COLO668 (cell line): ENCODE results near the gene CENPP.

Source experiments
- DNase-seq: peaks from one replicate; lab custom pipeline; 2025; ENCODE audit not compliant: unreplicated experiment; lab: John Stamatoyannopoulos, UW

Gene CENPP

DNA sequence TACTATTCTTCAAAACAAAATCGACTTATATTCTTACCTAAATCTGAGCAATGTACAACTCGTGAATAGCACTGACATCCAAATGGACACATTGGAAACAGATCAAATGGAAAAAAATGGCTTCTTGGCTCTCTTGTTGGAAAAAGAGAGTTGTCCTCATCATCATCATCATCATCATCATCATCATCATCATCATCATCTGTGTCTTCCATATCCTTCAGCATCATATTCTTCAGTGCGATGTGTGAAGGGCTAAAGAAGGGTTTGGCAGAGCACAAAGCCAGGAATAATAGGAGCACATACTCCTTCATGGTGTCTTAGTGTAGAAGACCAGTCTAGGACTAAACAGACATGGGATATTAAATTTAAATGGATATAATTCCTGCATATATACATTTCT lies 148.8 kb downstream of the CENPP start:
- no peak for DNase-seq

- no peak for DNase-seq
Measured at GRCh38 chr9:92476962-92477361, 151.2 kb downstream of the CENPP start.

GRCh38 chr9:92478783-92479182 lies 153.0 kb downstream of the CENPP start:
- no peak for DNase-seq

DNA sequence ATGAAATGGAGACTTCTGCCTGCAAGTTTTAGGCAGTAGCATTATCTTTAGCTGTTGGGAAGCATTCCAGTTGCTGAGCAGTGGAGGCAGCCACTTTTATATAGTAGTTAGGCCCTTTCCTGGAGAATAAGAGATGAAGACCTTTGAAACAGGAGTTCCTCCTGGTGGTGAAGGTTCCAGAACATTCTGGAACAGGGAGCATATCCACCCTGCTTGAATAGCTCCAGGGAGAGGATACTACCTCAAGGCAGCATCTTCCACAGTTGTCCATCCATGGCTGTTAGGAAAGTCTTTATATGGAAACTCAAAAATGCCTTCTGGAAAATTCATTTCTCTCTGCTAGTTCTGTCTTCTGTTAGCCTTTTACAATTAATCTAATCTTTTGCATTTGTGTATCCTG lies 153.6 kb downstream of the CENPP start:
- no peak for DNase-seq

DNA sequence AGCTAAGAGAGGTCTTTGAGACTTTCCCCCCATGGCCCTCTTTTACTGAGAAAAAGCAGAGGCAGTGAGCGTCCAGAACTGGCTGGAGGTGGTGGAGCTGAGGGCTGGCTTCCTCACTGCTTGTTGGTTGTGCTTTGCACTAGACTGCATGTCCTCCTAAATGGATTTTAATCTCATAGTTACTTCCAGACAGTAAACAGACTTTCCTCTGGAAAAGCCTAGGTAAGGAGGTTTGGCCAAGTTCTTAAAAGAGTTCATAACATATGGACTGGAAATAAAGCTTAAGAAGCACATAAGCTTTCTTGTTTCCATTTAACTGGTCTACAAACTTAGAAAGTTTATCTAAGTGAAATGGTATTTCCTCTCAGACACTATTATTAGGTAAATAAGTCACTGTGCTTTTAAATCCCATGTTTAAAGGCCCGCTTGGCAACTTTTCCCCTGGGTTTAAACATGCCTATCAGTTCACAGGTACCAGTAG lies 154.6 kb downstream of the CENPP start:
- no peak for DNase-seq

DNA sequence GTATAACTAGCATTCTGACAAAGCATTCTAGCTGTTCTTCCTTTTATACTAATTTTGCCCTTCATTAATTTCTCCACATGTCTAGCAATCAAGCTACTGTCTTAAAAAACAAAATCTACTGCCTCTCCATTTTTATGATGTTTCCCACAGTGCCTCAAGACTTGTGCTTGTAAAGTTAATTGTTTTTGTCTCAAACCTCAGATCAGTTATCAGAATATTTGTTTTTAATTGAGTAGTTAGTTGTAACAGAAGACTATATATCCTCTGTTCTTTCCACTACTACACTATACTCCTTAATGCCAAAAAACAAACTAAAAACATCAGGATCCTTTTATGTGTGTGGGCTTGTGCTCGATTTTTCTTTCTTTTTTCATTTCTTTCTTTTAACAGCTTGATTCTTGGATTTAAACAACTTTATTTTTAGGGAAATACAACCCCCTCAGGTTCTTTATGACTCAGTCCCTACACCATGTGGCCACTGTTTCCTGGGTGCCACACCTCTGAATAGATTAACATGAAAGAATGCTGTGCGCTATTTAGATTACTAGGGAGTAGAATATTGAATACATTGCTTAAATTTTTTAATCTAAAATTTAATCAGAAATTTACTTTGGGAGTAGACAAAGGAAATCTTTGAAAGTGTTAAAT lies 155.4 kb downstream of the CENPP start:
- no peak for DNase-seq

- DNase-seq = no peak
Measured at GRCh38 chr9:92482329-92482728, 156.6 kb downstream of the CENPP start, which contains the start of gene ASPN. Gene ASPN, minus strand, starts transcription at chr9:92482506.

- no peak for DNase-seq
Measured at GRCh38 chr9:92482805-92483204, 157.1 kb downstream of the CENPP start.

DNA sequence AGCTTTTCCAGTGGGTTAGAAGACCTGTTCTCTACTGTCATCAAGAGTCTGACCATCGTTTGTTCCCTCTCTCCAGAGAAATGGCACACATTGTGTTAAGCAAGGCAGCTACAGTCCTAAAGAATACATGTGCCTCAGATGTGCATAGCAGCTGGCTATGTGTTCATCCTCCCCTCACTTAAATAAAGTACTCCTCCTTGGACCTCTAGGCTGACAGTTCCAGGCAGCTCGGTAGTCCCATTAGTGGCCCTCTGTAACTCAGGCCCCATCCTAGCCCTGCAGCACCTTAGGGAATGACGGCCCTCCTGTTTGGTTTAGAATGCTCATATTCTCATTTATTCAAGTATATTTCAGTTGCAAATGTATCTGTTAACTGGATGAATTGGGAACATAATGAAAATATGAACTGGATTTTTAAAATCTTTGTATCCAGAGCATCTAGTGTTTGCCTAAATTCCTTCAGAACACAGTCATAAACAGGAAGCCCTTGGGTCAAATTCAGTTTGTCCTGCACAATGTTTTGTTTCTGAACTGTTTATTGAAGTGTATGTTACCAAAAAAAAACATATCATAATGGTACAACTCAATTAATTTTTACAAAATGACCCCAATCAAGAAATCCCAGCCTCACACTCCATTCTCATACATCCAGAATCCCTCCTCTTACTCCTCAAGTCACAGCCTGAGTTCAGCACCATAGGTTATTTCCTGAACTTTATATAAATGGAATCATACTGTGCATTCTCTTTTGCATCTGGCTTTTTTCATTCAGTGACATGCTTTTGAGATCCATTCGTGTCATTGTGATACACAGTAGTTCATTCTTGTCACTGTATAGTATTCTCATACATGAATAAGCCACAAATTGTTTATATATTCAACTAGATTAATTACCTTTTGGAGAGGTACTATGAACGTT lies 158.1 kb downstream of the CENPP start:
- DNase-seq = no peak

- no peak for DNase-seq
Measured at GRCh38 chr9:92484563-92484962, 158.8 kb downstream of the CENPP start.

DNA sequence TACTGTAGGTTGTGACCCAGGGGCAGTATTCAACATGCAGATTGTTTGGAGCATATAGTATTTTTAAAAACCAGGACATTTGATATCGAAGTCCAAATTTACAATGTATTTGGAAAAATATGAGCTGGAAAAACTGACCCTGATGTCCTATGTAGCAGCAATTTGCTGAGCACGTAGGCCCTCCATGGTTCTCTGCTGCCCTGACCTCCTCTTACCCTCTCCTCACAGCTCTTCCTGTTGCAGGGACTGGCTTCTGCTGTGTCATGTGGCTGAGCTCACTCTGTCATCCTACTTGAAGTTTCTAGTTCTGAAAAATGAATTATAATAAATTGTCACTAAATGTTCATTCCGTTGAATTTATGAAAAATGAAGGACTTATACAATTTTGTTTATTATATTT lies 160.6 kb downstream of the CENPP start:
- DNase-seq = no peak

DNA sequence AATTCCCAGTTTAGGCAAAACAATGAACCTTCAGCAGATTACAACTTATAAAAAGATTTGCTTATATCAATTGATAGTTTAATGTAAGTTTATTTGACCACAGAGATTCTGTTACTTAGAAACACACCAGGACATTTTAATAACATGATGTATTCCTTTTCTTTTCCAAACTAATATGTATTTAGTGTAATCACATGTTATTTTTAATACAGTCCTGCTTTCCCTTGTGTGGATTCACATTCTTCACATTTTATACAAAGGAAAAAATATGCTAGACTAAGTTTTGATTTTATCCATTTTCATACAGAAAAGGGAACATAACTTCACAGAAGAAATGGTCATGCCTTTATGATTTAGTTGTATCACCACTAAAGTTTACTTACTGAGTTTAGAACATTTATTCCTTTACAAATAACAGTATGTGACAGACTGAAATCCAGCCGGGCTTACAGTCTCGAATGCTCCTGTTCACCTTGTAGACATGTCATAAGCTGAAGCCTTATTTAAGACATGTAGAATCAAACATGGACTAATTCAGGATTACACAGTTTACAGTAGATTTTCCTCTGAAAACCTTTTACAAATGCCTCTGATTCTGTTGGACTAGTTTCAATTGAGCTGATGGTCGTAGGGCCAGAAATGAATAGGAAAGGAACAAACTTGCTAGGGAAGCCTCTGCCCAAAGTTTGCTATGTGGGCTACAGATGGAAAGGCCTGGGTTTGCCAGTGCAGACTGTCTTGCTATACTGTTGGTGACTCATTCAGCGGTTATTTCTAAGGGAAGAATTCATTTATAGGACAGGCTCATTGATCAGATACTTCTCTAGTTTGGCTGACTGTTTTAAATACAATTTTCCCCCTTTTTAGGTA lies 163.2 kb downstream of the CENPP start:
- no peak for DNase-seq

DNA sequence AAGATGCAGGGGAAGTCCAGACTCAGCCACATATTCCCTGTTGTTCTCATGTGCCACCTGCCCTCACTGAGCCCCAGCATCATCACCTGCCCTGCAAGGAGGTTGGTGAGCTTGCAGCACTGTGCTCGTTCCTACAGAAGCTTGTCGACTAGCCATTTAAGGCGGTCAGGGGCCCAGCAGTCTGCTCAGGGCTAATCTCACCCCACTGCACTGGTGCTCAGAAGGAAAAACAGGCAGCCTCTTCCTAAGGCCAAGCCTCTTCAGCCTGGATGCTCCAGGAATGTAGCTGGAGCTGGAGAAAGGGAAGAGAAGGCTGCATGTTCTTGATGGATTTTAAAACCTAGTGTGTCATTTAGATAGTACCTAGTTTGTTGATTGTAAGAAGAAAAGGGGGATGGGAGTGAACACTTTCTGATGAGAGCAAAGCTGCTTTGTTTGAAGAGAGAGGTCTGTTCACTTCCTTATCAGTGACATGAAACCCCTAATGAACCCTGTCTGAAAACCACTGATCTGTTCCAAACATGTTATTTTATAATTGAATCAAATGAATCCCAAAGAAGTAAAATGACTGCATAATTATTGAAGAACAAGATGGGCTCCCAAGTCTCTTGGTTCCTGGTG lies 167.1 kb downstream of the CENPP start:
- no peak for DNase-seq

GRCh38 chr9:92493749-92494387 lies 168.1 kb downstream of the CENPP start:
- DNase-seq = no peak

GRCh38 chr9:92494856-92495255 lies 169.1 kb downstream of the CENPP start:
- DNase-seq = no peak

- no peak for DNase-seq
Measured at GRCh38 chr9:92496396-92497176, 170.8 kb downstream of the CENPP start.

DNA sequence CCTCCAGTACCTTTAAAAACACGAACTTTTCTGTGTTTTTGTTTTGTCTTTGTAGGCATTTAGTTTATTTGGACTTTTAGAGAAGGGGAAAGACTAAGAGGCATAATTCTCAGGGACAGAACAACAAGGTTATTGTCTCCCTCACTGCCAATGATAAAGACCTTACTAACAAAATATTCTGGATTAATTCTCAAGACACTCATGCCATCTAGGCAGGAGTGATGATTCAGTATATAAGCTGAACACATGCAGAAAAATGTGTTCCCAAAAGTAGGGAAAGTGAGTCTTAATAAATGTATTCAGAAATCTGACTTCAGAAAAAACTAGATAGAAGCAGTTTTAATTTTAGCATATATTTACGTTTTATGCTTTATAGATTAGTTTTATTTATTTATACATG lies 173.9 kb downstream of the CENPP start:
- no peak for DNase-seq

- no peak for DNase-seq
Measured at GRCh38 chr9:92500725-92501124, 175.0 kb downstream of the CENPP start.

- peak; percentile 20 for DNase-seq
Measured at GRCh38 chr9:92501671-92502393, 176.1 kb downstream of the CENPP start.
